Ishikawa (cell line): ENCODE measurements around the gene PKNOX2.

Source experiments
- CEBPB ChIP-seq: IDR thresholded peaks from 2 replicates; pipeline ENCODE4 v1.6.1; 2012
- CREB1 ChIP-seq: IDR thresholded peaks from 2 replicates; pipeline ENCODE4 v1.6.1; 2012; ENCODE audit warnings: low read depth
- EGR1 ChIP-seq: IDR thresholded peaks from 2 replicates; pipeline ENCODE4 v1.6.1; 2012
- EP300 ChIP-seq: IDR thresholded peaks from 2 replicates; pipeline ENCODE4 v1.6.1; 2012; ENCODE audit warnings: borderline replicate concordance
- FOXM1 ChIP-seq: IDR thresholded peaks from 2 replicates; pipeline ENCODE4 v1.6.1; 2012; ENCODE audit warnings: low read depth, borderline replicate concordance
- MAX ChIP-seq: IDR thresholded peaks from 2 replicates; pipeline ENCODE4 v1.6.1; 2012
- NFIC ChIP-seq: IDR thresholded peaks from 2 replicates; pipeline ENCODE4 v1.6.1; 2012
- RAD21 ChIP-seq: IDR thresholded peaks from 2 replicates; pipeline ENCODE4 v1.6.1; 2012; ENCODE audit warnings: low read depth
- TAF1 ChIP-seq: IDR thresholded peaks from 2 replicates; pipeline ENCODE4 v1.6.1; 2012; ENCODE audit warnings: low read depth, mild to moderate bottlenecking
- TCF12 ChIP-seq: IDR thresholded peaks from 2 replicates; pipeline ENCODE4 v1.6.1; 2012; ENCODE audit warnings: low read depth
- TEAD4 ChIP-seq: IDR thresholded peaks from 2 replicates; pipeline ENCODE4 v1.6.1; 2012
- USF1 ChIP-seq: IDR thresholded peaks from 2 replicates; pipeline ENCODE4 v1.6.1; 2012
- YY1 ChIP-seq: IDR thresholded peaks from 2 replicates; pipeline ENCODE4 v1.6.1; 2012; ENCODE audit warnings: low read depth
- ZBTB7A ChIP-seq: IDR thresholded peaks from 2 replicates; pipeline ENCODE4 v1.6.1; 2012; ENCODE audit warnings: low read depth
- TF ChIP-seq, protein P1 (sequence below): IDR thresholded peaks from 2 replicates; pipeline ENCODE4 v1.6.1; 2012; ENCODE audit warnings: low read depth, mild to moderate bottlenecking

The PKNOX2 gene

GRCh38 chr11:125253795-125254525 lies 89.4 kb downstream of the PKNOX2 start:
- no peak for TF ChIP-seq RAD21
- no peak for TF ChIP-seq FOXM1
- TF ChIP-seq CREB1, result no peak
- no peak for TF ChIP-seq EGR1

GRCh38 chr11:125256541-125257189 lies 92.1 kb downstream of the PKNOX2 start:
- TF ChIP-seq YY1 (no peak), MAX (no peak), CEBPB (no peak), CREB1 (no peak), USF1 (no peak), NFIC (no peak)

DNA sequence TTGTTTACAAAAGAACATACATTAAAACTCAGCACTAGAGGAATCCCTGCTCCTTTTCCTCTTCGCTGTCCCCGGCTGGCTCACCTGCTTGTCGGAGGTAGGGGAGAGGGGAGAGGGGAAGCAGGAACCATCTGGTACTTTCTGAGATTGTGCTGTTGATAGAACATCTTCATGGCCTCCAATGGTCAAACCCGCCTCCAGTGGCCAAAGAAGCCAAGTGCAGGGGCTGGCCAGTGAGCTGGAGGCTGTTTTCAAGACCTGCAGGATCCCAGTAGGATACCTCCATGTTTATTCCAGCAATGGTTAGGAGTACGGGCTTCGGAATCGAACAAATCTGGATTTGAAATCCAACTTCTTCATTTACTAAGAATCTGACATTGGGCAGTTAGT lies 92.6 kb downstream of the PKNOX2 start:
- TF ChIP-seq, protein P1, sequence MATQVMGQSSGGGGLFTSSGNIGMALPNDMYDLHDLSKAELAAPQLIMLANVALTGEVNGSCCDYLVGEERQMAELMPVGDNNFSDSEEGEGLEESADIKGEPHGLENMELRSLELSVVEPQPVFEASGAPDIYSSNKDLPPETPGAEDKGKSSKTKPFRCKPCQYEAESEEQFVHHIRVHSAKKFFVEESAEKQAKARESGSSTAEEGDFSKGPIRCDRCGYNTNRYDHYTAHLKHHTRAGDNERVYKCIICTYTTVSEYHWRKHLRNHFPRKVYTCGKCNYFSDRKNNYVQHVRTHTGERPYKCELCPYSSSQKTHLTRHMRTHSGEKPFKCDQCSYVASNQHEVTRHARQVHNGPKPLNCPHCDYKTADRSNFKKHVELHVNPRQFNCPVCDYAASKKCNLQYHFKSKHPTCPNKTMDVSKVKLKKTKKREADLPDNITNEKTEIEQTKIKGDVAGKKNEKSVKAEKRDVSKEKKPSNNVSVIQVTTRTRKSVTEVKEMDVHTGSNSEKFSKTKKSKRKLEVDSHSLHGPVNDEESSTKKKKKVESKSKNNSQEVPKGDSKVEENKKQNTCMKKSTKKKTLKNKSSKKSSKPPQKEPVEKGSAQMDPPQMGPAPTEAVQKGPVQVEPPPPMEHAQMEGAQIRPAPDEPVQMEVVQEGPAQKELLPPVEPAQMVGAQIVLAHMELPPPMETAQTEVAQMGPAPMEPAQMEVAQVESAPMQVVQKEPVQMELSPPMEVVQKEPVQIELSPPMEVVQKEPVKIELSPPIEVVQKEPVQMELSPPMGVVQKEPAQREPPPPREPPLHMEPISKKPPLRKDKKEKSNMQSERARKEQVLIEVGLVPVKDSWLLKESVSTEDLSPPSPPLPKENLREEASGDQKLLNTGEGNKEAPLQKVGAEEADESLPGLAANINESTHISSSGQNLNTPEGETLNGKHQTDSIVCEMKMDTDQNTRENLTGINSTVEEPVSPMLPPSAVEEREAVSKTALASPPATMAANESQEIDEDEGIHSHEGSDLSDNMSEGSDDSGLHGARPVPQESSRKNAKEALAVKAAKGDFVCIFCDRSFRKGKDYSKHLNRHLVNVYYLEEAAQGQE, result no peak
- TF ChIP-seq NFIC, result no peak
- no peak for TF ChIP-seq TCF12
- TF ChIP-seq RAD21, result no peak
- no peak for TF ChIP-seq USF1
- no peak for TF ChIP-seq TEAD4
- TF ChIP-seq ZBTB7A, result no peak
- TF ChIP-seq EP300, result no peak
- no peak for TF ChIP-seq CEBPB
- TF ChIP-seq FOXM1, result no peak
- no peak for TF ChIP-seq EGR1
- no peak for TF ChIP-seq CREB1

GRCh38 chr11:125257751-125258150 lies 93.2 kb downstream of the PKNOX2 start:
- TF ChIP-seq TCF12, result no peak
- TF ChIP-seq ZBTB7A, result no peak
- no peak for TF ChIP-seq NFIC
- no peak for TF ChIP-seq CEBPB

GRCh38 chr11:125258291-125259032 lies 93.9 kb downstream of the PKNOX2 start:
- TF ChIP-seq TAF1 (no peak), YY1 (no peak), EGR1 (no peak), CEBPB (no peak), FOXM1 (no peak), RAD21 (no peak), TEAD4 (no peak), MAX (no peak), NFIC (no peak), EP300 (no peak), USF1 (no peak), TCF12 (no peak), CREB1 (no peak), ZBTB7A (no peak)
- TF ChIP-seq, protein P1, result no peak

DNA sequence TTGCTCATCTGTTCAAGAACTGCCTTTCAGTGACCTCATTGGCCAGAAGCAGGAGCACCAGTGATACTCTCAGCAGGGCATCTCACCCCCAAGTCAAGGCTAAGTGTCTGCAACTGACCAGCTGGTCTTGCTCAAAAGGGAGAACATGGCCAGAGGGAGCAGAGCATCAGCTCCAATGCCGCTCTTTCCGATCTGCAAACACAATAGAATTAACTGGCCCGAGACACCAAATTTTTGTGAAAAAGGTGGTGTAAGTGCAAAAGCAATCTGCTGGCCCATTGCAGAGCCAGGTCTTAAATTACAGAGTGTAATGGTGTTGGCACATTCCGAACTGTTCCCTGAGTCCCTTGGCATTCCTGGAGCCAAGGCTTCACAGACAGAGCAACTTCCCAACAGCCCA lies 97.0 kb downstream of the PKNOX2 start:
- TF ChIP-seq TAF1, result no peak
- TF ChIP-seq, protein P1, result no peak
- TF ChIP-seq CREB1, result no peak
- no peak for TF ChIP-seq YY1
- TF ChIP-seq ZBTB7A, result no peak
- no peak for TF ChIP-seq EP300
- no peak for TF ChIP-seq NFIC
- TF ChIP-seq FOXM1, result no peak
- no peak for TF ChIP-seq CEBPB
- no peak for TF ChIP-seq RAD21
- no peak for TF ChIP-seq EGR1
